Epithelial cell of esophagus (primary cell): ENCODE measurements around the gene FAM187B.

ENCODE experiments used
- DNase-seq: peaks from one replicate; pipeline ENCODE4 v3.0.0; 2010; ENCODE audit warnings: low read depth
- H3K4me3 ChIP-seq: 2 replicates; pipeline ENCODE4 v1.5.1; 2011; ENCODE audit warnings: mild to moderate bottlenecking, low read length, control low read depth
- CTCF ChIP-seq: IDR thresholded peaks from 2 replicates; pipeline ENCODE4 v1.5.1; 2011; ENCODE audit warnings: low read depth, mild to moderate bottlenecking, low read length, control low read depth, inconsistent platforms; ENCODE audit not compliant: insufficient read depth; ENCODE audit errors: missing control alignments

Gene FAM187B

GRCh38 chr19:35181387-35181786 lies 47.2 kb downstream of the FAM187B start:
- no peak for DNase-seq
- no peak overlapping the region for H3K4me3 ChIP-seq
- TF ChIP-seq CTCF, result no peak

DNA sequence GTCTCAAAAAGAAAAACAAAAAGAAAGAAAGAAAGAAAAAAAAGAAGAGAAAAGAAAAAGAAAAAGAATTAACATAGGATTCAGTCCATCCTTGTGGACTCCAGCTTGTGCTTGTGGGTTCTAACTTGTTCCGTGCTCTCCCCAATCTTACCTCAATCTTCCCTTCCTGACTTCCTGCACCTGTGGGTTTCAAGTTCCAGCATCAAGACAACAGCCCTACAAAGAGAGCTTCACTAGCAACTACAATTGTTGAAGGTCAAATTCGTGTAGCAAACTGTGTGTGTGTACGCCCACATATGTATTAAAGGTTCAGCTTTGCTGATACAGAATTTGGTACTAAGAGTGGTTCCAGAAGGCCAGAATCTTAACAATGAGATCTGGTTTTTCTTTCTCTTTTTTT lies 48.7 kb downstream of the FAM187B start:
- DNase-seq, result no peak
- TF ChIP-seq CTCF, result no peak
- no peak overlapping the region for H3K4me3 ChIP-seq

DNA sequence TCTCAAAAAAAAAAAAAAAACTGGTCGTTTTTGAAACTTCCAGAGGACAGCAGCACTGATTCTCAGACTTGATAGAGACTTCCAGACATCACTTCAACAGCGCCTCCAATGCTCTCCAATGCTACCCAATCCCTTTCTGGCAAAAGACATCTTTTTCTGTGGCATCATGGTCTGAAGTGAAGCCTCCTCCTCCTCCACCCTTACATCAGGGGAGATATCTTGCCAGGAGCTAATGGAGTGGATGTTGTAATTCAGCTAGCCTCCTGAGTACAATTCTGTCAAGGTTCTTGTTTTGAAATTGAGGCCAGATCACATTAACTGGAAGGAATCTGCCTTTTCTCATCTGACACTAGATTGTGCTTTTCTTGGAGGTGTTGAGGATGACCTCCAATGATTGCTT lies 49.8 kb downstream of the FAM187B start:
- no peak overlapping the region for H3K4me3 ChIP-seq
- DNase-seq, result no peak
- no peak for TF ChIP-seq CTCF

DNA sequence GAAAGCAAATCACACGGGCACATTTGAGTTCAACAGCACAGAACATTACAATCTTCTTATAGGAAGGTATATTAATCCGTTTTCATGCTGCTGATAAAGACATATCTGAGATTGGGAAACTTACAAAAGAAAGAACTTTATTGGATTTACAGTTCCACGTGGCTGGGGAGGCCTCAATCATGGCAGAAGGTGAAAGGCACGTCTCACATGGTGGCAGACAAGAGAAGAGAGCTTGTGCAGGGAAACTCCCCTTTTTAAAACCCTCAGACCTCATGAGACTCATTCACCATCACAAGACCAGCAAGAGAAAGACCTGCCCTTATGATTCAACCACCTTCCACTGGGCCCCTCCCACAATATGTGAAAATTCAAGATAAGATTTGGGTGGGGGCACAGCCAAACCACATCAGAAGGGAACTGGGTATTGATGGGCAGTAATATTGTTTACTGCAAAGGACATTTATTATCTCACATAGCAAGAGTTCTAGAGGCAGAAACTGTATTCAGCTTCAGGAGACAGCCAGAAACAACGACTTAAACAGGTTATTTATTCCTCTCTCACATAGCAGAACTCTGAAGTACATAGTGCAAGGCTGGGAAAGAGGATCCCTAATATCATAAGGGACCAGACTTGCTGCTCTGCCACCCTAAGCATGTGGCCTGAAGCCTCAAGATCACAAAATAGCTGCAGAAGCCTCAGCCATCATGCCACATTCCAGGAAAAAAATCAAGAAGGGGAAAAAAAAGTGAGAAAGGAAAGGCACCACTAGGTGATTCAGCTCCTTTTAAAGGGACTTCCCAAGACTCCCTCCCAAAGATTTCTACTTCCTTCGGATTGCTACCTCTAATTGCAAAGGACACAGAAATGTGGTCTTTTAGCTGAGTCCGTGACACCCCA lies 50.9 kb downstream of the FAM187B start:
- TF ChIP-seq CTCF, result no peak
- DNase-seq, result no peak
- no peak overlapping the region for H3K4me3 ChIP-seq

DNA sequence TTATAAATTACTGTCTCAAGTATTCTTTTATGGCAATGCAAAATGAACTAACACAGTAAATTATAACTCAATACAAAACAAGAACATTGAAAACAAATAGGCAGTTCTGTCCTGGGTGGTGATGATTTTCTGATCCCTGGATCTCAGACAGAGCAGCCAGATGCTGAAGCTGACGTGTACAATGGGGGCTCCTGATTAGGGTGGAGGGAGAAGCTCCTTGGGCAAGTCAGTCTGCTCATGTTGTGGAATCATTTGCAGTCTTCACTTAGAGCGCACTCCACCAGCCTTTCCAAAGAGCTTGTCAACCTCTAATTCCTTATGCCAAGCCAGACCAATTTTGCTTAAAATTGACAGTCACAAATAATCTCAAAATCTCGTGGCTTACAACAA lies 52.4 kb downstream of the FAM187B start:
- H3K4me3 ChIP-seq, result no peak overlapping the region
- TF ChIP-seq CTCF, result no peak
- DNase-seq, result no peak
